HCT116 (cell line): ENCODE data around the gene ERVFRD-1. TPM values are rescaled to one million over a fixed set of nuclear protein-coding genes. Genes with fewer than 3 reads are reported as not detected.

Experiments
- ATAC-seq: fragments of 200-7000 bp; cut with Tn5 transposase; 2 replicates; pipeline ENCODE4 v1.9.1; 2020; ENCODE audit warnings: mild to moderate bottlenecking, moderate library complexity
- BruUV-seq: library from RNA; stranded (reverse); fragments of 400-500 nt; replicated peaks from 2 replicates; lab custom pipeline; 2021; lab: Mats Ljungman, UMichigan
- CTCF ChIA-PET: fragments of 300-600 bp; sonication (Branson Sonifier 250); formaldehyde crosslinking; loops from one replicate; lab custom pipeline; 2021; ENCODE audit warnings: antibody characterized with exemption; lab: Charles Lee
- POLR2A ChIA-PET: fragments of 300-600, 350-600 bp; sonication (Branson Sonifier 250); formaldehyde crosslinking; loops from one replicate; lab custom pipeline; 2021; ENCODE audit warnings: antibody characterized with exemption; lab: Charles Lee
- RAD21 ChIA-PET, 2 experiments: fragments of 300-600 bp; sonication (Branson Sonifier 250); formaldehyde crosslinking; loops; one replicate each; lab custom pipeline; 2023; ENCODE audit warnings: low total read pairs in 2 of 2; ENCODE audit not compliant: uncharacterized antibody in 2 of 2, unreplicated experiment in 2 of 2, low non-redundant PET in 1 of 2; lab: Charles Lee
- DNase-seq: peaks from one replicate; pipeline ENCODE4 v3.0.0-alpha.2; 2010; ENCODE audit warnings: low read depth, low spot score
- H2AFZ ChIP-seq: fragments of 200-600 bp; shearing (Covaris generic), sonication (generic); 2 replicates; pipeline ENCODE4 v1.6.1; 2017; ENCODE audit warnings: low read depth, mixed run types, mixed read lengths, antibody characterized with exemption, low read length; ENCODE audit not compliant: poor library complexity, severe bottlenecking
- H3K27ac ChIP-seq: 2 replicates; pipeline ENCODE4 v1.5.1; 2012; ENCODE audit warnings: low read depth, low read length
- H3K27me3 ChIP-seq: fragments of 200-600 bp; sonication (generic); 2 replicates; pipeline ENCODE4 v1.6.1; 2016; ENCODE audit warnings: mixed run types, low read length, mixed read lengths; ENCODE audit not compliant: insufficient read depth
- H3K36me3 ChIP-seq, 2 experiments: fragments of 200-500 bp in 1 of 2; fragments of 200-600 bp in 1 of 2; sonication (Bioruptor generic) in 1 of 2; sonication (generic) in 1 of 2; 2 replicates each; pipeline versions ENCODE4 v1.5.1 to v1.6.1; 2014 to 2016; ENCODE audit warnings: low read length in 2 of 2, inconsistent platforms in 1 of 2, mixed read lengths in 1 of 2, mixed run types in 1 of 2; ENCODE audit not compliant: insufficient read depth in 2 of 2, control insufficient read depth in 1 of 2
- H3K4me1 ChIP-seq, 2 experiments: fragments of 200-600 bp in 1 of 2; sonication (generic) in 1 of 2; 2 replicates each; pipeline versions ENCODE4 v1.5.1 to v1.6.1; 2012 to 2017; ENCODE audit warnings: low read length in 2 of 2, inconsistent platforms in 1 of 2, mild to moderate bottlenecking in 1 of 2, mixed read lengths in 1 of 2, mixed run types in 1 of 2, moderate library complexity in 1 of 2; ENCODE audit not compliant: insufficient read depth in 2 of 2, control insufficient read depth in 1 of 2
- H3K4me2 ChIP-seq: fragments of 200-600 bp; sonication (generic); 2 replicates; pipeline ENCODE4 v1.6.1; 2017; ENCODE audit warnings: mixed run types, low read length, mixed read lengths
- H3K4me3 ChIP-seq, 2 experiments: fragments of 200-600 bp in 1 of 2; sonication (generic) in 1 of 2; replicated peaks in 1 of 2; 2 replicates each; pipeline ENCODE4 v1.5.1; 2011 to 2016; ENCODE audit warnings: low read length in 2 of 2, control low read depth in 1 of 2, low read depth in 1 of 2, mild to moderate bottlenecking in 1 of 2, mixed read lengths in 1 of 2, mixed run types in 1 of 2
- H3K79me2 ChIP-seq: fragments of 200-600 bp; sonication (generic); 2 replicates; pipeline ENCODE4 v1.6.1; 2017; ENCODE audit warnings: mild to moderate bottlenecking, mixed run types, low read length, moderate library complexity, mixed read lengths; ENCODE audit not compliant: insufficient read depth
- H3K9ac ChIP-seq: fragments of 200-600 bp; sonication (generic); 2 replicates; pipeline ENCODE4 v1.6.1; 2016; ENCODE audit warnings: low read length, mixed read lengths
- H3K9me2 ChIP-seq: fragments of 200-600 bp; sonication (generic), shearing (Covaris generic); 2 replicates; pipeline ENCODE4 v1.6.1; 2017; ENCODE audit warnings: mixed run types, mild to moderate bottlenecking, moderate library complexity; ENCODE audit not compliant: insufficient read depth
- H3K9me3 ChIP-seq, 2 experiments: fragments of 200-500 bp in 1 of 2; fragments of 200-600 bp in 1 of 2; sonication (Bioruptor generic) in 1 of 2; sonication (generic) in 1 of 2; 2 replicates each; pipeline ENCODE4 v1.6.1; 2014 to 2017; ENCODE audit warnings: low read length in 2 of 2, mixed read lengths in 2 of 2, inconsistent platforms in 1 of 2, low read depth in 1 of 2, mild to moderate bottlenecking in 1 of 2, mixed run types in 1 of 2, moderate library complexity in 1 of 2; ENCODE audit not compliant: control insufficient read depth in 1 of 2, insufficient read depth in 1 of 2
- H4K20me1 ChIP-seq: fragments of 200-600 bp; sonication (generic), shearing (Covaris generic); 2 replicates; pipeline ENCODE4 v1.6.1; 2017; ENCODE audit warnings: mixed run types, mild to moderate bottlenecking, moderate library complexity; ENCODE audit not compliant: insufficient read depth
- ATF3 ChIP-seq: IDR thresholded peaks from 2 replicates; pipeline ENCODE4 v1.6.1; 2012
- CBX3 ChIP-seq: IDR thresholded peaks from 2 replicates; pipeline ENCODE4 v1.6.1; 2012; ENCODE audit warnings: low read depth
- CEBPB ChIP-seq: IDR thresholded peaks from 2 replicates; pipeline ENCODE4 v1.6.1; 2012; ENCODE audit warnings: low read depth
- CTCF ChIP-seq, 3 experiments: fragments of 200-600 bp in 1 of 3; sonication (generic) in 1 of 3; IDR thresholded peaks in 2 of 3; conservative IDR thresholded peaks in 1 of 3; 2 replicates each; pipeline ENCODE4 v1.5.1; 2012 to 2017; ENCODE audit warnings: low read depth in 2 of 3, low read length in 2 of 3, antibody characterized with exemption in 1 of 3, borderline replicate concordance in 1 of 3, control low read depth in 1 of 3, mild to moderate bottlenecking in 1 of 3, mixed read lengths in 1 of 3, mixed run types in 1 of 3, moderate library complexity in 1 of 3; ENCODE audit not compliant: insufficient read depth in 1 of 3
- EGR1 ChIP-seq: IDR thresholded peaks from 2 replicates; pipeline ENCODE4 v1.6.1; 2012; ENCODE audit warnings: low read depth
- ELF1 ChIP-seq: IDR thresholded peaks from 2 replicates; pipeline ENCODE4 v1.6.1; 2012; ENCODE audit warnings: low read depth, borderline replicate concordance
- EZH2 ChIP-seq: fragments of 200-600 bp; sonication (generic); IDR thresholded peaks from 2 replicates; pipeline ENCODE4 v1.6.1; 2017; ENCODE audit warnings: antibody characterized with exemption, mixed run types
- EZH2phosphoT487 ChIP-seq: fragments of 200-600 bp; IDR thresholded peaks from 2 replicates; pipeline ENCODE4 v1.6.1; 2018; ENCODE audit warnings: antibody characterized with exemption, borderline replicate concordance
- FOSL1 ChIP-seq: IDR thresholded peaks from 2 replicates; pipeline ENCODE4 v1.6.1; 2012; ENCODE audit warnings: low read depth
- MAX ChIP-seq: IDR thresholded peaks from 2 replicates; pipeline ENCODE4 v1.6.1; 2012
- POLR2A ChIP-seq: IDR thresholded peaks from 2 replicates; pipeline ENCODE4 v1.7.0; 2011; ENCODE audit warnings: borderline replicate concordance; ENCODE audit not compliant: insufficient read depth, insufficient read length; ENCODE audit errors: extremely low read depth
- POLR2AphosphoS5 ChIP-seq: IDR thresholded peaks from 2 replicates; pipeline ENCODE4 v1.6.1; 2011; ENCODE audit warnings: mild to moderate bottlenecking, low read depth, low read length, moderate library complexity
- RAD21 ChIP-seq: IDR thresholded peaks from 2 replicates; pipeline ENCODE4 v1.6.1; 2012; ENCODE audit warnings: low read depth, mild to moderate bottlenecking
- REST ChIP-seq: IDR thresholded peaks from 2 replicates; pipeline ENCODE4 v1.6.1; 2012; ENCODE audit warnings: low read depth
- SIN3A ChIP-seq: IDR thresholded peaks from 2 replicates; pipeline ENCODE4 v1.6.1; 2012; ENCODE audit warnings: low read depth
- SP1 ChIP-seq: IDR thresholded peaks from 2 replicates; pipeline ENCODE4 v1.6.1; 2012; ENCODE audit warnings: low read depth
- SRF ChIP-seq: IDR thresholded peaks from 2 replicates; pipeline ENCODE4 v1.6.1; 2012; ENCODE audit warnings: low read depth
- YY1 ChIP-seq: IDR thresholded peaks from 2 replicates; pipeline ENCODE4 v1.6.1; 2011; ENCODE audit warnings: low read length, low read depth, moderate library complexity, mild to moderate bottlenecking; ENCODE audit not compliant: insufficient replicate concordance; ENCODE audit errors: extremely low read depth
- ZFX ChIP-seq: fragments of 450-650 bp; IDR thresholded peaks from 2 replicates; pipeline ENCODE4 v1.6.1; 2017
- ZNF274 ChIP-seq: fragments of 200-500 bp; sonication (Bioruptor generic); IDR thresholded peaks from 2 replicates; pipeline ENCODE4 v1.6.1; 2014; ENCODE audit warnings: mild to moderate bottlenecking, low read depth, low read length, inconsistent platforms
- intact Hi-C: fragments of 100-400 bp; cut with micrococcal nuclease; formaldehyde crosslinking; loops from 2 replicates; pipeline ENCODE4 v1.10.0; 2022
- total RNA-seq: library from RNA; stranded (reverse); gene quantifications from one replicate; pipeline ENCODE4 v1.2.1, GENCODE V29; 2021; ENCODE audit not compliant: unreplicated experiment

The ERVFRD-1 gene
- total RNA-seq, 1 experiment from 2014 or later = not detected

GRCh38 chr6:11140056-11140455, 28.5 kb upstream of the ERVFRD-1 start:
- H3K9ac ChIP-seq = no peak overlapping the region
- no peaks in the 10 kb centered on the region for H4K20me1 ChIP-seq
- intact Hi-C loops = no loop called here
- no peak for ATAC-seq
- TF ChIP-seq YY1 (no peak), CBX3 (no peak), SIN3A (no peak), SP1 (no peak), FOSL1 (no peak), SRF (no peak), RAD21 (no peak), EZH2phosphoT487 (no peak), CEBPB (no peak), EGR1 (no peak), ATF3 (no peak), ELF1 (no peak), CTCF (IDR thresholded peaks at IDR 0.05 in 2 of 3, conservative IDR thresholded peaks at IDR 0.05 in 1 of 3; ENCODE audit: borderline replicate concordance in 1 of 3, insufficient read depth in 1 of 3, low read depth in 2 of 3, low read length in 2 of 3) (no peak), ZFX (no peak), REST (no peak), ZNF274 (no peak), EZH2 (no peak), POLR2AphosphoS5 (no peak), MAX (no peak), POLR2A (no peak)
- TF ChIP-seq, all 23 proteins: peak for 0
- Histone ChIP-seq H3K79me2 (no peaks in the 10 kb centered on the region), H3K27me3 (no peaks in the 10 kb centered on the region), H3K9me2 (no peaks in the 10 kb centered on the region), H3K4me2 (no peak overlapping the region), H3K9me3 (no peaks in the 10 kb centered on the region), H3K4me3 (no peak overlapping the region), H3K4me1 (peaks cover 7 to 28% of the 10 kb centered on the region in 2 experiments; a peak in 3 of 4 replicates), H3K27ac (no peak overlapping the region), H3K36me3 (peaks cover 1 to 2% of the 10 kb centered on the region in 2 experiments; a peak in 1 of 4 replicates), H2AFZ (no peak overlapping the region)
- DNase-seq = no peak
- POLR2A ChIA-PET = no interaction called here
- RAD21 ChIA-PET = no interaction called here
- no TSS peak for BruUV-seq
- CTCF ChIA-PET = no interaction called here
